ENCODE data around the gene ITGAL. TPM values are rescaled to one million over a fixed set of nuclear protein-coding genes. Genes with fewer than 3 reads are reported as not detected.

ITGAL gene
- total and polyA plus RNA-seq, 2 of the 13 experiments (the other 11 are each of a cell fraction or from before 2014, with no cell fraction given): 0.86 to 1.2 TPM

- TF ChIP-seq CREM (IDR thresholded peaks at IDR 0.05) (peak; percentile 97), CREM (CRISPR knock-in tag; IDR thresholded peaks at IDR 0.05) (no peak; the same call in 1 of the 2 replicates), DR1 (CRISPR knock-in tag; IDR thresholded peaks at IDR 0.05) (peak; percentile 53; the same call in 1 of the 2 replicates), ZNF160 (CRISPR knock-in tag; IDR thresholded peaks at IDR 0.05) (peak; percentile 31; the same call in 1 of the 2 replicates), ZNF589 (CRISPR knock-in tag; conservative IDR thresholded peaks at IDR 0.05) (peak; percentile 82), SRSF1 (optimal IDR thresholded peaks at IDR 0.05; ENCODE audit: low read depth, low read length) (peak; percentile 20), ZNF772 (CRISPR knock-in tag; IDR thresholded peaks at IDR 0.05) (peak; percentile 95), YY1 (IDR thresholded peaks at IDR 0.05; ENCODE audit: insufficient read depth, insufficient replicate concordance, low read depth, low read length) (peak; percentile 96), FOXA3 (CRISPR knock-in tag; IDR thresholded peaks at IDR 0.05) (peak; percentile 54), AHDC1 (CRISPR knock-in tag; IDR thresholded peaks at IDR 0.05; ENCODE audit: borderline replicate concordance) (no peak), ZNF280B (CRISPR knock-in tag; IDR thresholded peaks at IDR 0.05; ENCODE audit: borderline replicate concordance) (peak; percentile 69; the same call in 1 of the 2 replicates), PHF20 (CRISPR knock-in tag; IDR thresholded peaks at IDR 0.05) (peak; percentile 71), DMAP1 (CRISPR knock-in tag; IDR thresholded peaks at IDR 0.05) (peak; percentile 35), ZNF550 (CRISPR knock-in tag; IDR thresholded peaks at IDR 0.05; ENCODE audit: borderline replicate concordance) (peak; percentile 35; the same call in 1 of the 2 replicates), FLYWCH1 (CRISPR knock-in tag; IDR thresholded peaks at IDR 0.05) (peak; percentile 64; the same call in 1 of the 2 replicates), REXO4 (CRISPR knock-in tag; IDR thresholded peaks at IDR 0.05; ENCODE audit: borderline replicate concordance) (no peak), SP5 (CRISPR knock-in tag; IDR thresholded peaks at IDR 0.05; ENCODE audit: borderline replicate concordance, low read depth) (no peak), MIXL1 (CRISPR knock-in tag; IDR thresholded peaks at IDR 0.05) (0 out of 2 replicates have a peak, but pooled peaks have one; percentile 28), FOXA1 (IDR thresholded peaks at IDR 0.05) (no peak), FOXA1 (CRISPR knock-in tag; IDR thresholded peaks at IDR 0.05) (peak; percentile 92), SIN3A (IDR thresholded peaks at IDR 0.05; ENCODE audit: borderline replicate concordance, low read depth, low read length) (peak; percentile 100)
- TF ChIP-seq, protein P1, sequence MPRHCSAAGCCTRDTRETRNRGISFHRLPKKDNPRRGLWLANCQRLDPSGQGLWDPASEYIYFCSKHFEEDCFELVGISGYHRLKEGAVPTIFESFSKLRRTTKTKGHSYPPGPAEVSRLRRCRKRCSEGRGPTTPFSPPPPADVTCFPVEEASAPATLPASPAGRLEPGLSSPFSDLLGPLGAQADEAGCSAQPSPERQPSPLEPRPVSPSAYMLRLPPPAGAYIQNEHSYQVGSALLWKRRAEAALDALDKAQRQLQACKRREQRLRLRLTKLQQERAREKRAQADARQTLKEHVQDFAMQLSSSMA (CRISPR knock-in tag; IDR thresholded peaks at IDR 0.05): peak; percentile 92
Observed at GRCh38 chr16:30571445-30572322, 99.1 kb downstream of the ITGAL start, which contains the start of gene ZNF688 (continued).
